Central memory CD4-positive, alpha-beta T cell (primary cell): ENCODE data around the gene CCL27.
"Not testable (repeated sequence)": the region's sequence is repeated elsewhere in the genome, so short reads cannot be mapped to it uniquely, and the experiment has no call there.

Experiments
- DNase-seq: peaks from one replicate; pipeline ENCODE4 v3.0.0; 2022

CCL27 gene

DNA sequence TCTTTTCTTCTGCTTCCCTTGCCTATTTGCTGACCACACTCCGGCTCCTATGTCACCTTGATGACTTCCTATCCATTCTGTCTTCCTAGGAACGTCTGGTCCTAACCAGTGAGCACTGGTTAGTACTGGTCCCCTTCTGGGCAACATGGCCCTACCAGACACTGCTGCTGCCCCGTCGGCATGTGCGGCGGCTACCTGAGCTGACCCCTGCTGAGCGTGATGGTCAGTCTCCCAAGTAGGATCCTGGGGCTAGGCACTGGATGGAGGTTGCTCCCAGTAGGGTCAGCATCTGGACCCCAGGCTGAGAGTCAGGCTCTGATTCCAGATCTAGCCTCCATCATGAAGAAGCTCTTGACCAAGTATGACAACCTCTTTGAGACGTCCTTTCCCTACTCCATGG lies 13.8 kb downstream of the CCL27 start:
- no peak for DNase-seq

DNA sequence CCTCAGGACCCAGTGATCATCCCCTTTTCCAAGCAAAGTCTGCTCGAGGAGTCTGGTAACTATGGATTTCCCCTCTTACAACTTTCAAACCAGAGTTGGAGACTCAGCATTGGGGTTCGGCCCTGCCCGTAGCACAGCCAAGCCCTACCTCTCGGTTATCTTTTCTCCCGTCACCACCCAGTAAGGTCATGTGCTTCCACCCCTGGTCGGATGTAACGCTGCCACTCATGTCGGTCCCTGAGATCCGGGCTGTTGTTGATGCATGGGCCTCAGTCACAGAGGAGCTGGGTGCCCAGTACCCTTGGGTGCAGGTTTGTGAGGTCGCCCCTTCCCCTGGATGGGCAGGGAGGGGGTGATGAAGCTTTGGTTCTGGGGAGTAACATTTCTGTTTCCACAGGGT lies 14.8 kb downstream of the CCL27 start:
- no peak for DNase-seq

DNA sequence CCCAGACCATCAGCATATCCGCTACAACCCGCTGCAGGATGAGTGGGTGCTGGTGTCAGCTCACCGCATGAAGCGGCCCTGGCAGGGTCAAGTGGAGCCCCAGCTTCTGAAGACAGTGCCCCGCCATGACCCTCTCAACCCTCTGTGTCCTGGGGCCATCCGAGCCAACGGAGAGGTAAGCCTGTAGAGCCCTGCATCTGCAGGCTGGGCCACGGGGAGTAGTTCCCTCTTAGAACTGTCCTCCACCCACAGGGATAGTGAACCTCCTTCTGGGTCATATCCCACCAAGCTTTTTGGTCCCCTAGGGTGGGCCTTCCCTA lies 15.4 kb downstream of the CCL27 start:
- DNase-seq, result no peak

DNA sequence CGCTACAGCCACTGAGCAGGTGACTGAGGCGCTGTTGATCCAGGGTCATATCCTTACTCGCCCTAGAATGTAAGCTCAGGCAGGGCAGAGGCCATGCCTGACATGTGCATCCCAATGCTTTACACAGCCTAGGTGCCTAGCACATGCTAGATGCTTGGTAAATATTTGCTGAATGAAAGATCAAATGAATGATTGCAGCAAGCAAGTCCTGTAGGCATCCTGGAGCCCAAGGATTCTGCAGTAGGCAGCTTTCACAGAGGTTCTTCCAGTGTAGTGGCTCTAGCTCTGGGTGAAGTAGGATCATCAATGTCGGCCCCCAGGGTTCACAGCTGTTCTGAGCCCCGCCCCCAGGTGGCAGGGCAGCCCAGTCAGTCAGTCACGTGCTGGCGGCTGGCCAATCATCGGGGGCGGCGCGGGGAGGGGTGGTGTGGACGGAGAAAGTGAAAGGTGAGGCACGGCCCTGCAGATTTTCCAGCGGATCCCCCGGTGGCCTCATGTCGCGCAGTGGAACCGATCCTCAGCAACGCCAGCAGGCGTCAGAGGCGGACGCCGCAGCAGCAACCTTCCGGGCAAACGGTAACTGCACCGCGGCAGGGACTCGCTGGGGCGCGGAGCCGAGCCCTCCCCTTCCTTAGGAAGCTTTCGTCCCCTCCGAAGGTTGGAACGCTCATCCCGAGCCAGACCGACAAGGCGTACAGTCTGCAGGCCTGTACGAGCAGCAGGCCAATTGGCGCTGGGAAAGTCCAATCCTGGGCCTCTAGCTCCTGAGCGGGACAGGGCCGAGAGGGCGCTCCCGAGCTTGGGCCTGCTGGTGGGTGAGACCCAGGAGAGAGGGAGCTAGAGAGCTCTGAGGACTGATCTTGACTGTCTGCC lies 16.0 kb downstream of the CCL27 start, which contains the start of gene GALT:
TSS of gene GALT (plus strand) at position 465 of the 873 bp plus-strand sequence. CDS start at position 495, 30 bp downstream.
- DNase-seq, result peak; percentile 87

DNA sequence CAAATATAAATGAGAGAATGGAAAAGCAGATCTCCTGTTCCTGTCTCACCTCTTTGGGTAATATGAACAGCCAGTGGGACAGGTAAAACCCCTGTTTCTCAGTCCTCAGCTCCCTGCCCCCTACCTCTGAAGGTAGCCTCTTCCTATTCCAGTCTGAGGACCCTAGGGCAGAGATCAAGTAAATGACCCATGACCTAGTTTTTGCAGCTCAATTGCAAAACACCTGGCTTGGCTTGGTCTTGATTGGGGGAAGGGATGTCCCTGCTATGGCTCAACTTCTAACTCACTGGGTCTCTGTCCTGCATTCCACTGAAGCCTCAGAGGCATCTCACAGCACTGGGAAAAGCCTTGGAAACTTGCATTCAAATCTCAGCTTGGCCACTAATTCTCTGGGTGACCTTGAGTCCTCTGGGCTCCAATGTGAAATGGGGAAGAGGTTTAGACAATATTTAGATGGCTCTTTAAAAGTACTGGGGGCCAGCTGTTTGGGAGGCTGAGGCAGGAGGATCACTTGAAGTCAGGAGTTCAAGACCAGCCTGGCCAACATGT lies 17.6 kb downstream of the CCL27 start:
- no peak for DNase-seq

DNA sequence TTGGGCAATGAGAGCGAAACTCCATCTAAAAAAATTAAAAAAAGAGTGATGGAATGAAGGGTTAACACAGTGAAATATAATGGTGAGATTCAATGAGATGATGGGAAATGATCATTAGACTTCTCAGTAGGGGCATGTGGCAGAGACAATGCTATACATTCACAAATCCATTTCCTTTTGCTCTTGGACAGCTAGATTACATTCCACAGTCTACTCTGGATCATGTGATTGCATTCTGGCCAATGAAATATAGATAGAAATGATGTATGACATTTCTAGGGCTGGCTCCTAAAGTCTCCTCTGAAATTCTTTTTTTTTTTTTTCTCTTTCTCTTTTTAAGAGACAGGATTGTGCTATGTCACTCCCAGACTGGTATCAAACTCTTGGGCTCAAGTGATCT lies 19.8 kb downstream of the CCL27 start:
- no peak for DNase-seq

DNA sequence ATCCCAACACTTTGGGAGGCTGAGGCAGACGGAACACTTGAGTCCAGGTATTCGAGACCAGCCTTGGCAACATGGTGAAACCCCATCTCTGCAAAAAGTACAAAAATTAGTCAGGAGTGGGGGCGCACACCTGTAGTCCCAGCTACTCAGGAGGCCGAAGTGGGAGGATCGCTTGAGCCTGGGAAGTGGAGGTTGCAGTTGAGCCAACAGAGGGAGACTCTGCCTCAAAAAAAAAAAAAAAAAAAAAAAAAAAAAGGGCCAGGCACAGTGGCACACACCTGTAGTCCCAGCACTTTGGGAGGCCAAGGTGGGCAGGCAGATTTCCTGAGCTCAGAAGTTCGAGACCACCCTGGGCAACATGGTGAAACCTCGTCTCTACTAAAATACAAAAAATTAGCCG lies 23.1 kb downstream of the CCL27 start:
- not testable (repeated sequence) for DNase-seq

DNA sequence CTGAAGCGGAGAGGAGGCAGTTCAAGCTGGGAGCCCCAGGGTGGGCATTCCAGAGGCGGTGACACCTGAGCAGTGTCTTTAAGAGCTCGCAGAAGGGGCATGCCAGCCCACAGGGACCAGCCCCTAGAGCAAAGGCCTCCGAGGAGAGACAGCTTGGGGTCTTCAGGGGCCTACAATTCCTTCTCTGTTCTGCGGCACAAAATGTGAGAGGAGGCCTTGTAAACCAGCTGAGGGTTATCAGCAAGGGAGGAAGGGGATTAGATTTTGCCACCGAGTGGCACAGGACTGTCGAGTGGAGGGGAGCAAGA lies 24.4 kb downstream of the CCL27 start:
- DNase-seq, result no peak

DNA sequence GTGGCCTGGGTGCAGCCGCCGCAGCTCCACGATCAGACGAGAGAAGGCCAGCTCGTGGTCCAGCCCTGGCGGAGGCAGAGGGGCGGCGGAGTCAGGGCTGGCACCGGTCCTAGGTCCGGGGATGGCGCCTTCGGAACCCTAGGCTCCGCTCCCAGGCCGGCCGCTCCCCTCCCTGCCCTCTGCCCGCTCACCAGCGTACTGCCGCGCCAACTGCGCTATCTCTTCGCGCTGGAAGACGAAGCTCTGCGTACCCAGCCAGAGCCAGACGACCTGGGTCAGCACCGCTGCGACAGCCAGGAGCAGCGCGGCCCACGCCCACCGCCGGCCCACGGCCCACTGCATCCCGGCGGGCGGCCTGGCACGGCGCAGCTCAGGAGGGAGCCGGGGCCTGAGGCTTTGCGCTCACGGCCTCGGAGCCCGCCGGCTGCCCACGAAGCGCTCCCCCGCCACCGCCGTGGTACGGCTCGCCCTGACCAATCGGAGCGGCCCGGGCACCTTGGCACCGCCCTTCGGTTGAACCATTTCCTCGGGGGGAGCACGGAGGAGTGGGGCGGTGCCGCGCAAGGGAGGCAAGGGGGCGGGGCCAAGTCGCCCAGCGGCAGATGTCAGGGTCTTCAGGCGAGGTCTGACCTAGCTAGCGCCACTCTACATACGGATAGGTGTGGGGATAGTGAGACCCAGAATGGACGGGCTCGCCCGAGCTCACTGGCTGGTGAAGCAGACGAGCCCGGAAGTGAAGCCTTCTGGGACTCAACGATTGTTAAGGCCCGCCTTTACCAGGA lies 24.9 kb downstream of the CCL27 start, which contains the start of gene SIGMAR1:
TSS of gene SIGMAR1 (minus strand) at position 432 of the 782 bp plus-strand sequence. CDS start at position 342, 90 bp downstream.
- DNase-seq, result peak; percentile 91

DNA sequence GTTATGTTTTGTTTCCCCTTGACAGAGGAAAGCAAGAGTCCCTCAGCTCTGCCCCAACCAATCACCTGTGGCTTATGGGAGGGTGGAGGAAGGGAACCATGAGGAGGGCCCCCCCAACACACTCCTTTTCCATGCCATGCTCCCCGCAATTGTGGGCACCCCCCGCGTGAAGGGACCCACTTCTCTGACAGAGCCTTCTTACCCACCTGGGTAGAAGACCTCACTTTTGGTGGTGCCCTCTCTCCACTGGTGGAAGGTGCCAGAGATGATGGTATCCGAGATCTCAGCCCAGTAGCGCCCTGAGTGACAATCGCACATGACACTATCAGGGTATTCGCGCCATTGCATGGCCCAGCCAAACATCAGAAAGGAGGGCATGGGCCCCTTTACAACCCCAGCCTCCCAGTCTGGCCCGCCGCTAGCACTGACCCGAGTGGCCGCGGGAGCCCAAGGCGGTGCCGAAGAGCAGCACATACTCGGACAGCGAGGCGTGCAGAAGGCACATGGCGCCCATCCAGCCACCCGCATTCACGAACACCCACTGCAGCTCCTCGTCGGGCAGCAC lies 25.6 kb downstream of the CCL27 start:
- DNase-seq, result no peak

DNA sequence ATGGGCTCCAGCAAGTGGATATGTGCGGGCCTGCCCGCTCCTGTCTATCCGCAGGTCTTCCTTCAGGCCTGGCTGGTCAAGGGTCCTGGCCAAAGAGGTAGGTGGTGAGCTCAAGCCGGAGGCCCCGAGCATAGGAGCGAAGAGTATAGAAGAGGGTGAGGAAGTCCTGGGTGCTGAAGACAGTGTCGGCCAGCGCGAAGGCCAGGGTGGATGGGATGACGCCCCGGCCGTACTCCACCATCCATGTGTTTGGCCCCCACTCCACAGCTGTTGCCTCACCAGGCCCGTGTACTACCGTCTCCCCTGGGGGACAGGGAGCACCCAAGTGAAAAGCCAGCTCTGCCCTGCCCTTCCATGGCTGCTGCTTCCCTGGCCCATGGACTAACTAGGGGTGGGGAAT lies 26.9 kb downstream of the CCL27 start:
- DNase-seq, result no peak

DNA sequence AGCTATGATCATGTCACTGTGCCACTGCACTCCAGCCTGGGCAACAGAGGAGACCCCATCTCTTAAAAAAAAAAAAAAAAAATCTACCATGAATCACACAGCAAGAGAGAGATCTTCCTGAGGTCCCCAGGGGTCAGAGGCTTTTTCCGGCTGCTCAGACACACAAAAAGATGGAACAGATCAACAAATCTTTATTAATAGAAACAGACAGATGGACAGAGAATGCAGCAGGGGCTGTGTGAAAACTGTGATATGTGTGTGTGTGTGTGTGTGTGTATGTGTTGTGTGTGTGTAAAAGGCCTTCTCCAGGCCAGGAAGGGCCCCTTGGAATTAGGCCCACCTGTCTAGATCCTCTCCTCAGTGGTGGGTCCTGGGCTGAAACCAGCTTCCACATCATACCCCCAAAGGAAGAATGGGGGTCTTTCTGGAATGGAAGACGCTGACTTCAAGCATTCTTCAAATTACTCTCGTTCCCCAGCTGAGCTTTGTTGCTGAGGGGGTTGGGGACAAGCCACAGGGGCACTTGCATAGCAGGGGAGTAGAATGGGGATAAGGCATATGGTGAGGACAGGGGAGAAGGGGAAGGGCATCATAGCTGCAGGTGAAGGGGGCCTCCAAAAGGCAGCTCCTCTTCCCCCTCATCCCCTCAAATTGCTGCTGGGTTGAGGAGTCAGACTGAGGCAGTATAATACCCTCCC lies 27.8 kb downstream of the CCL27 start:
- no peak for DNase-seq

DNA sequence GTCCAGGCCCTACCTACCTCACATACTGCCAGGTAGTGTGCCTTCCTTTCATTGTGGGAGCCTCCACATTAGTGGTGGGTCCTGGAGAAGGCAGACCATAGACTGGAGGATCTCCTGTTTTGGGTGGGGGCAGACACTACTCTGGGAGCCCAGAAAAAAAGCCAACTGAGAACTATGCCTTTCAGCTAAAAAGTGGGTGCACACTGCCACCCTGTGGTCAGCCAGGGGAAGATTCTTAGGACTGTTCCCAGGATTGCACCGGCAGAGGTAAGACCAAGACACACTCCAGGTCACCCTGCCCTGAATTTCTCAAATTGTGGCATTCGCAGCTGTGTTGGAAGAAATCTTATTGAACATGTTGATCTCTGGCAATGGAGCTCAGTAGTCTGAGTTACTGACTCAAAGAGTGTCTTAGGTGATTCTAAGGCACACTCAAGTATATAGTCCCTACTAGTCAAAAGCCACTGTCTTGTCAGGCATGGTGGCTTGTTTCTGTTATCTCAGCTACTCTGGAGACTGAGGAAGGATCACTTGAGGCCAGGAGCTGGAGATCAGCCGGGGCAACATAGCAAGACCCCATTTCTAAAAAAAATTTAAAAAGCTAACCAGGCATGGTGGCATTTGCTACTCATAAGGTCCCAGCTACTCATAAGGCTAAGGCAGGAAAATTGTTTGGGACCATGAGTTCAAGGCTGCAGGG lies 28.5 kb downstream of the CCL27 start:
- peak; percentile 70 for DNase-seq

DNA sequence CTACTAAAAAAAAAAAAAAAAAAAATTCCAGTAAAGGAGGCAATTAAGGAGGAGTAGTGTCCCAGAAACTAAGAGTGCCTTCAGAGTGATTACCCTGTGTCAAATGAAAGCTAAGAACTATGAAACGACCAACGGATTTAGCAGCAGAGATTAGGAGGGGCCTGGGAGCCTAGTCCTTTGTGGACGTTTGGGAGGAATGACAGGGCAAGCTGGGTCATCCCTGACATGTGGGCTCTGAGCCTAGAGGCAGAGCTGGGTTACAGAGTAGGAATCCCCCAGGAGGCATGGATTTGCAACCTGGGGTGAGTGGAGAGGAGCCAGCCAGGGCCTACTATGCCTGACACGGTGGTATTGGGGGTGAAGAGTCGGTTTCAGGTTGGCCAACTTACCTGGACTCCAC lies 29.3 kb downstream of the CCL27 start:
- DNase-seq, result no peak

DNA sequence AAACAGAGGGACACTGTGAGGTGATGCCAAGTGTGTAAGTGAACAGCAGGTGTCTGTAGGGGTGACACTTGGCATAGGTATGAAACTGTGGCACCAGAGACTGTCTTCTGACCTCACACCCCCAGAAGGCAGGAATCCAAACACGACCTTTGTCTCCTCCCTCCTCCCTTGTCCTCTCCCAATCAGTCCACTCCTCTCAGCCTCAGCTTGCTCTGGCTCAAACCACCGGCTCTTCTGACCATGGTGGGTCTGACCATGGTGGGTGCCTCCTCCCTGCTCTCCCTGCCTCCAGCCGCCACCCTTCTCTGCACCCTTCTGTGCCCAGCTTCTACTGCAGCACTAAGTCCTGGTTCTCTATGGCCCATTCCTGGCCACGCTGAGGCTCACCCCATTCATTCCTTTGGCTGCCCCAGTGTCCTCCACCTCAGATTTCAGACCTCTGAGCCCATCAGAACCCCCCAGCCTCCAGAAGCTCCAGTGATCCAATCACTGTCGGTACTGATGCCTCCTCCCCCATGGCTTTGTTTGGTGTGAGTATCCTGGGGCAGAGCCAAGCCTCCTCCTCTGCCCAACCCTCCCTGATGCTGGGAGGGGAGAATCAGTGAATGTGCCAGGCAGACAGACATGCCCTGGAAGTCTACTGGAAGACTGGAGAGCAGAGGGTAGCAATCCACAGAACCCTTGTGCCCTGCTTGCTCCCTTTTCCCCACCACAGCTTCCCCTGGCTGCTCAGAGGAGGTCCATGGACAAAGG lies 31.9 kb downstream of the CCL27 start:
- no peak for DNase-seq

DNA sequence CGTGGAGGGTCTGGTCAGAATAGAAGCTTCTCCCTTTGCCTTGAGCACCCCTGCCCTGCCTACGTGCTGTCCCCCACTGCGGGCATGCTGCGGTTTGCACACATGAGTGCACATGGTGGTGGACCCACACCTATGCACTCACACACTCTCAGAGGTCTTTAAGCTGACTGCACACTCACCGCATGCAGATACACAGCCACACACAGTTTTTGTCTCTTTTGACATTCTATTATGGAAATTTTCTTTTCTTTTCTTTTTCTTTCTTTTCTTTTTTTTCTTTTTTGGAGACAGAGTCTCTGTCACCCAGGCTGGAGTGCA lies 33.0 kb downstream of the CCL27 start:
- DNase-seq, result no peak

DNA sequence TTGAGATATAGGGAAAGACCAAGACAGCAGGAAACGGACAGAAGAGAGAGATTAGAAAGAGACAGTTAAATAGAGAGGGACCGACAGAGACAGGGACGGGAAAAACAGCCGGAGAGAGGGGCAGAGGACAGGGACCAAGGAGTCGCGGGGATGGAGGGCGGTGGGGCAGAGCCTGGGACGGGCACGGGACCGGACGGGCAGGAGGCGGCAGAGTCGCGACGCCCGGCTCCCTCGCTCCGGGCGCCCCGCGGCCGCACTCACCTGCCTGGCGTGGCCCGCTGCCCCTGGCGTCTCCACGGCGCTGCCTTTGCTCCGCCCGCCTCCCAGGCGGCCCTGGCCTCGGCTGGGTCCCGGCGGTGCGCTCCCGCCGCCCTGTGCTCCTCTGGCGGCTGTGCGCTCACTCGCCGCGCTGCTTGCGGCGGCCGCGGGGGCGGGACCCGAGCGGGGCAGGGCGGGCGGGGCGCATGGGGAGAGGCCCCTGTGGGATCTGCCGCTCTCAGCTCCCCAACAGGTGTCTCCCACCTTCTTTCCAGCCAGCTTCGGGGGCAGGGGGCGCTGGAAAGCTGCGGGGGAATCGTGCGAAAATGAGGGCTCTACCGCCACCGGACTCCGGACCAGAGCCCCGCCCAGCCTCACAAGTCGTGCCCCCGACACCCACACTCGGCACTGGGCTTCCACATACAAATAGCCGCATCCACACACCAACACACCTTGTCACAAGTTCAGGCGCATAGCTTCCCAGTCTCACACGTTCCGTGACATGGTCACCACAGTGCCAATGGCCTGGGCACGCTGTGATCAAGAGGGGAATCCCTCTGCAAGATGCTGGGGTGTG lies 33.6 kb downstream of the CCL27 start, which contains the start of gene ARID3C:
TSS of gene ARID3C (minus strand) at position 411 of the 835 bp plus-strand sequence. CDS start 1,052 bp downstream, outside the sequence.
- DNase-seq, result peak; percentile 28

DNA sequence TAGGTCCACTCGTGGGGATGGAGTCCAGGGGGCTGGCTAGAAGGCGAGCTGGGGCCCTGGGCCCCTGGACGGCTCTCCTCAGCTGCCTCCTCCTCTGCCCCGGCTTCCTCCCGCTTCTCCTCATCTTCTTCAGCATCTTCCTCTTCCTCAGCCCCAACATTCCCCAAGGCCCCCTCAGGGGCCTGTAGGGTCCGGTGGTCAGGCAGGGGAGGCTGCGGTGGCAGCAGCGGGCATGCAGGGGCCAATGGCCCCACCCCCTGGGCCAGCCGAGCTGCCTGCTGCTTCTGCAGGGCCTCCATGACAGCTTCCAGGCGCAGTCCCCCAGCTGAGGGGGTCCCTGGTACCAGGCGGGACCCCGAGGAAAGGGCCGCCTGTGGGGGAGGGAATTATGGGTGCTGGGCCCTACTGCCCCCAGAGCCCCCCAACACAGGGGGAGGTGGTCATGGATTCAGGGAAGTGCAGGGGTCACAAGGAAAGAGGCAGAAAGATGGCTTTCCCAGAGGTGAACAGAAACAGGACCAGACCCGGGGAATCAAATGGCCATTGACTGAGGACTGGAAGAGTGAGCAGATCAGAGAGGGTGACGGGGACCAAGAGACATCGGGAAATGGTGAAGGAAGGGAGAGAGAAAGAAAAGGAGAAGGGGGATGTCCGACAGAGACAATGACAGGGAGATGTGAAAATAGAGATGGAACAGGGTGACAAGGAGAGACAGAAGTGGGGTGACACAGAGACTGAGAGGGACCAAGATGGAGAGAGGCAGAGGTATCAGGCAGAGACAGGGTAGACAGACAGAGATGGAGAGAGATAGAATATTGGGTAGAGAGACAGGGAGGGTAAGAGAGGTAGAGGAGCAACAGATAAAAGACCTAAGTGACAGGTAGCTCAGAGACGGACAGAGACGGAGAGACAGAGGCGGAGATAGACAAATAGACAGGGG lies 34.5 kb downstream of the CCL27 start:
- no peak for DNase-seq

DNA sequence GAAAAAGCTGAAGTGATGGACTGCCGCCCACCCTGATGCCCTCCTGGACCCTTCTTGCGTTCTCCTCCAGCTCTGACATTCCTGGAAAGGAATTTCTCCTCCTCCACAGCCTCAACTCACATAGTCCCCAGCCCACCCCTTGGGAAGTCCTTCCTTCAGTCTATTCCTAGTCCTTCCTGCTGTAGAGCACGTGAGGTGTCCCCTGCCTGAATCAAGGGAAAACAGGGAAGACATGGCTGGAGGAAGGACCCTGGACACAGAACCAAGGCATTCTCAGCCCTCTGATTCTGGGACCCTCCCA lies 37.3 kb downstream of the CCL27 start:
- no peak for DNase-seq
